Keratinocyte (primary cell): Measurements from ENCODE around the gene VAC14.

Experiments used
- CTCF ChIP-seq, 3 experiments: IDR thresholded peaks in 1 of 3; conservative IDR thresholded peaks in 1 of 3; optimal IDR thresholded peaks in 1 of 3; 2 replicates in 2 of 3; 3 replicates in 1 of 3; pipeline versions ENCODE3 to v1.5.1; 2011; ENCODE audit warnings: low read length in 3 of 3, mild to moderate bottlenecking in 3 of 3, moderate library complexity in 2 of 3, control low read depth in 1 of 3, inconsistent platforms in 1 of 3; ENCODE audit not compliant: insufficient read depth in 2 of 3; ENCODE audit errors: extremely low read depth in 1 of 3
- EZH2 ChIP-seq: IDR thresholded peaks from one replicate; pipeline ENCODE4 v1.6.1; 2012; ENCODE audit warnings: inconsistent platforms, mild to moderate bottlenecking, low read length, moderate library complexity

- TF ChIP-seq CTCF (optimal IDR thresholded peaks at IDR 0.05 in 1 of 3, IDR thresholded peaks at IDR 0.05 in 1 of 3, conservative IDR thresholded peaks at IDR 0.05 in 1 of 3; ENCODE audit: extremely low read depth in 1 of 3, insufficient read depth in 2 of 3, low read length in 3 of 3) (no peak), EZH2 (no peak)
These were observed 83.9 kb downstream of the VAC14 start for GRCh38 chr16:70717065-70717464.
